Activated naive CD8-positive, alpha-beta T cell (primary cell): Measurements from ENCODE around the gene EVL.

Experiments
- H3K27ac Mint-ChIP-seq: one replicate; pipeline ENCODE4 v1.8.0; 2021; ENCODE audit warnings: mixed read lengths
- H3K27me3 Mint-ChIP-seq: one replicate; pipeline ENCODE4 v1.8.0; 2021; ENCODE audit warnings: mixed read lengths
- H3K36me3 Mint-ChIP-seq: one replicate; pipeline ENCODE4 v1.8.0; 2021; ENCODE audit warnings: mixed read lengths
- H3K4me1 Mint-ChIP-seq: one replicate; pipeline ENCODE4 v1.8.0; 2021; ENCODE audit warnings: low read depth, mixed read lengths
- H3K4me3 Mint-ChIP-seq: one replicate; pipeline ENCODE4 v1.8.0; 2021; ENCODE audit warnings: mild to moderate bottlenecking, mixed read lengths
- H3K9me3 Mint-ChIP-seq: one replicate; pipeline ENCODE4 v1.8.0; 2021; ENCODE audit warnings: low read depth, mixed read lengths

EVL gene

GRCh38 chr14:100114109-100114765 is 49.0 kb downstream of the EVL start:
- no peaks in the 10 kb centered on the region for H3K27me3 Mint-ChIP-seq
- H3K4me1 Mint-ChIP-seq: peaks cover 43% of the 10 kb centered on the region
- no peak overlapping the region for H3K4me3 Mint-ChIP-seq
- H3K27ac Mint-ChIP-seq: peak overlapping the region; percentile 90
- no peaks in the 10 kb centered on the region for H3K9me3 Mint-ChIP-seq
- H3K36me3 Mint-ChIP-seq: no peaks in the 10 kb centered on the region

- Mint-ChIP-seq H3K9me3 (no peaks in the 10 kb centered on the region), H3K4me3 (no peak overlapping the region), H3K4me1 (peaks cover 43% of the 10 kb centered on the region), H3K27ac (peak overlapping the region; percentile 90), H3K36me3 (no peaks in the 10 kb centered on the region), H3K27me3 (no peaks in the 10 kb centered on the region)
These were observed 50.0 kb downstream of the EVL start for GRCh38 chr14:100115236-100115635.

- Mint-ChIP-seq H3K4me3 (no peak overlapping the region), H3K9me3 (no peaks in the 10 kb centered on the region), H3K4me1 (peaks cover 47% of the 10 kb centered on the region), H3K27ac (peak overlapping the region; percentile 90), H3K27me3 (no peaks in the 10 kb centered on the region), H3K36me3 (no peaks in the 10 kb centered on the region)
These were observed 50.5 kb downstream of the EVL start for GRCh38 chr14:100115726-100116125.

GRCh38 chr14:100116134-100116533 is 50.9 kb downstream of the EVL start:
- Mint-ChIP-seq H3K27ac (peak overlapping the region; percentile 90), H3K36me3 (no peaks in the 10 kb centered on the region), H3K4me3 (no peak overlapping the region), H3K4me1 (peaks cover 47% of the 10 kb centered on the region), H3K9me3 (no peaks in the 10 kb centered on the region), H3K27me3 (no peaks in the 10 kb centered on the region)

GRCh38 chr14:100117026-100117425 is 51.8 kb downstream of the EVL start:
- Mint-ChIP-seq H3K4me1 (peaks cover 45% of the 10 kb centered on the region), H3K27me3 (no peaks in the 10 kb centered on the region), H3K9me3 (no peaks in the 10 kb centered on the region), H3K4me3 (no peak overlapping the region), H3K36me3 (no peaks in the 10 kb centered on the region), H3K27ac (peak overlapping the region; percentile 91)

GRCh38 chr14:100117633-100118395 is 52.6 kb downstream of the EVL start:
- peak overlapping the region; percentile 91 for H3K27ac Mint-ChIP-seq
- no peak overlapping the region for H3K4me3 Mint-ChIP-seq
- peaks cover 37% of the 10 kb centered on the region for H3K4me1 Mint-ChIP-seq
- H3K27me3 Mint-ChIP-seq: no peaks in the 10 kb centered on the region
- H3K36me3 Mint-ChIP-seq: no peaks in the 10 kb centered on the region
- no peaks in the 10 kb centered on the region for H3K9me3 Mint-ChIP-seq

- Mint-ChIP-seq H3K36me3 (no peaks in the 10 kb centered on the region), H3K27me3 (no peaks in the 10 kb centered on the region), H3K4me3 (no peak overlapping the region), H3K4me1 (peaks cover 33% of the 10 kb centered on the region), H3K27ac (peak overlapping the region; percentile 91), H3K9me3 (no peaks in the 10 kb centered on the region)
These were observed 53.3 kb downstream of the EVL start for GRCh38 chr14:100118396-100119011.

- Mint-ChIP-seq H3K9me3 (no peaks in the 10 kb centered on the region), H3K36me3 (no peaks in the 10 kb centered on the region), H3K4me3 (no peak overlapping the region), H3K4me1 (peaks cover 33% of the 10 kb centered on the region), H3K27me3 (no peaks in the 10 kb centered on the region), H3K27ac (peak overlapping the region; percentile 91)
These were observed 54.0 kb downstream of the EVL start for GRCh38 chr14:100119251-100119650.

GRCh38 chr14:100120522-100121269 is 55.5 kb downstream of the EVL start:
- Mint-ChIP-seq H3K27ac (peak overlapping the region; percentile 91), H3K9me3 (no peaks in the 10 kb centered on the region), H3K36me3 (peaks cover 4% of the 10 kb centered on the region), H3K4me1 (peaks cover 31% of the 10 kb centered on the region), H3K27me3 (no peaks in the 10 kb centered on the region), H3K4me3 (no peak overlapping the region)

GRCh38 chr14:100121643-100122480 is 56.6 kb downstream of the EVL start:
- H3K27me3 Mint-ChIP-seq: no peaks in the 10 kb centered on the region
- H3K36me3 Mint-ChIP-seq: peaks cover 4% of the 10 kb centered on the region
- H3K9me3 Mint-ChIP-seq: no peaks in the 10 kb centered on the region
- H3K4me1 Mint-ChIP-seq: peaks cover 27% of the 10 kb centered on the region
- no peak overlapping the region for H3K4me3 Mint-ChIP-seq
- H3K27ac Mint-ChIP-seq: peak overlapping the region; percentile 88

GRCh38 chr14:100122481-100123223 is 57.4 kb downstream of the EVL start:
- Mint-ChIP-seq H3K4me3 (no peak overlapping the region), H3K36me3 (peaks cover 4% of the 10 kb centered on the region), H3K27ac (peak overlapping the region; percentile 88), H3K27me3 (no peaks in the 10 kb centered on the region), H3K4me1 (peaks cover 24% of the 10 kb centered on the region), H3K9me3 (no peaks in the 10 kb centered on the region)

GRCh38 chr14:100123618-100124017 is 58.4 kb downstream of the EVL start:
- Mint-ChIP-seq H3K27ac (peak overlapping the region; percentile 41), H3K4me1 (peaks cover 18% of the 10 kb centered on the region), H3K36me3 (peaks cover 4% of the 10 kb centered on the region), H3K4me3 (no peak overlapping the region), H3K27me3 (no peaks in the 10 kb centered on the region), H3K9me3 (no peaks in the 10 kb centered on the region)

- H3K4me1 Mint-ChIP-seq: peaks cover 9% of the 10 kb centered on the region
- peaks cover 4% of the 10 kb centered on the region for H3K36me3 Mint-ChIP-seq
- H3K27me3 Mint-ChIP-seq: no peaks in the 10 kb centered on the region
- peak overlapping the region; percentile 76 for H3K27ac Mint-ChIP-seq
- H3K4me3 Mint-ChIP-seq: no peak overlapping the region
- H3K9me3 Mint-ChIP-seq: no peaks in the 10 kb centered on the region
These were observed 59.4 kb downstream of the EVL start for GRCh38 chr14:100124551-100125088.
